GM18907 (cell line): ENCODE results near the gene BTBD18.

Experiments
- ATAC-seq: cut with Tn5 transposase; IDR thresholded peaks from one replicate; pipeline ENCODE4 v1.9.1; 2021; ENCODE audit warnings: mild to moderate bottlenecking, moderate library complexity; ENCODE audit not compliant: unreplicated experiment

The BTBD18 gene

DNA sequence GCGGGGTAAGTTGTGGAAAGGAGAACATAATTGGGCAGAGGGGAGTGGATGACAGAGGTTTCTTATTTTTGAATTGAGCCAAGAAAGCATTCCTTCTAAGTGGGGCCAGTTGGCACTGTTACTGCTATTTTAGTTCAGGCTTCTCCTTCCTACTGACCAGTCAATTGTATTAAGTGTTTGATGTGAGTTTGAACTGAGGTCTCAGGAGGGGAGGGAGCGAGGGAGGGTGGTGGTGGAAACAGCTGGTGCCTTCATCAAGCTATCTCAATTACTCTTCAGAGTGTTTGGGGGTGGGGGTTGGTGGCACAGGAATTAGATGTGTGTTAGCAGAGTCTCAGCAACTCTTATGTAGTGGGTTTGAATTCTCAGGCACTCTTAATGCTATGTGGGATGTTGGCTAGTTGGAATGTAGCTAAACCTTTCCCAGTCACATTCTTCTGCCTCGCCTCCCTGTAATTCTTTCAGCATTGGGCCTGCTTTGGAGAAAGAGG lies 24.5 kb upstream of the BTBD18 start:
- no peak for ATAC-seq

DNA sequence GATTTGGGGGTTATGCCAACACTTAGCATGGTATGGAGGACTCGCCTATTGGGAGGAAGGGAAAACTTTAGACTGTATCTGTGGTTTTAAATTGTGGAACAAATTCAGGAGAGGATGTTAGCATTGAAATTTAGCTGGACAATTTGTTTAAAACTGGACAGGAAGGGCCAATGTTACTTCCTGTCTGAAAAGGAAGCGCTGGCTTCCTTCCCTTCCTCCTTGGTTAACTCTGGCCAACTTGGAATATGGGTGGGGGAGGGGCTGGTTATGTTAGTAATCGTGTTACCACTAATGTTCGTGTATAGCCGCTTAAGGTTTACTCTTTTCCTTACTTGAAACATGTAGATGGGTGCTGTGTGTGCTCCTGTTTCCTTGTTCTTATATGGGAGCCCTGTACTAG lies 23.9 kb upstream of the BTBD18 start:
- ATAC-seq: no peak

DNA sequence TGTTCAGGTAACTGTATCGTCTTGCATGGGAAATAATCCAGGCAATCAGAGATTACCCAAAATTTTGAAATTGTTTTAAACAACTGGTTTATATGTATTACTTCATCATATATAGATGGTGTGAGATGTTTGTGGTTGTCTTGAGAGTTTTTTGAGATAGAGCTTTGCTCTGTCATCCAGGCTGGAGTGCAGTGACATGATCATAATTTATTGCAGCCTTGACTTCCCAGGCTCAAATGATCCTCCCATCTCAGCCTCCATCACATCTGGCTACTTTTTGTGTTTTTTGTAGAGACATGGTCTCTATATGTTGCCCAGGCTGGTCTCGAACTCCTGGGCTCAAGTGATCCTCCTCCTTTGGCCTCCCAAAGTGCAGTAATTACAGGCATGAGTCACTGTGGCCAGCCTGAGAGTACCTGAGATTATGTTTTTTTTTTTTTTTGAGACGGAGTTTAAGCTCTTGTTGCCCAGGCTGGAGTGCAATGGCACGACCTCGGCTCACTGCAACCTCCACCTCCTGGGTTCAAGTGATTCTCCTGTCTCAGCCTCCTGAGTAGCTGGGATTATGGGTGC lies 21.5 kb upstream of the BTBD18 start:
- ATAC-seq: no peak

DNA sequence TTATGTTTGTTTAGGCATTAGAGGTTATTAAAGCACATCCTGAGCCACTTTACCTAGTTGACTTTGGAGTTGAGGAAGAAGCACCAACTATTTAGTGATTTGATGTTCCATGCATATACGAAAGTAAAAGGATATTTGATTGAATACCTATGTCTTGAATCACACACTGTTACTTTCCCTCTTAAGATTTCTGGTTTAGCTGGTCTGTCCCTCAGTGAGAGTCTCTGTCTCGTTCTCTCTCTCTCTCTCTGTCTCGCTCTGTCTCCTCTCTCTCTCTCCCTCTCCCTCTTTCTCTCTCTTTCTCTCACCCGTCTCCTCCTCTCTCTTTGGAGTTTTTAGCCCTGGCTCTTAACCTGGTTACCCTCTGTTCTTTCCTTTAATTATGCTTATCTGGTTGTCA lies 20.9 kb upstream of the BTBD18 start:
- no peak for ATAC-seq

DNA sequence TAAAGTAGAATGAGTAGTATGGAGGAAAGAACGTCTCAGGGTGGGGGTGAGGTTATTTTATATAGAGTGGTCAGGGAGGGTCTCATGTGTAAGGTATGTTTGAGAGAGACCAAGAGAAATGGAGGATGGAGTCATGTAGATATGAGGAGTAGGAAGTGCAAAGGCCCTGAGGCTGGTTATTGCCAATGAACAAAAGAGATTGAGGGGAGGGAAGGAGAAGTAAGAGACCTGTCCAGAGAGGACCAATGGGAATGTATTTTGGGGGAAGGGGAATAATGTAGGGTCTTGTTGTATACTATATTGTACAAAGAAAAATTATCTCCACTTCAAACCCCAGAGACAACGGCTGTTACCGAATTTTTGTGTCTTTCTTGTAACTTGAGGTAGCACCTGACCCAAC lies 19.7 kb upstream of the BTBD18 start:
- ATAC-seq: no peak

DNA sequence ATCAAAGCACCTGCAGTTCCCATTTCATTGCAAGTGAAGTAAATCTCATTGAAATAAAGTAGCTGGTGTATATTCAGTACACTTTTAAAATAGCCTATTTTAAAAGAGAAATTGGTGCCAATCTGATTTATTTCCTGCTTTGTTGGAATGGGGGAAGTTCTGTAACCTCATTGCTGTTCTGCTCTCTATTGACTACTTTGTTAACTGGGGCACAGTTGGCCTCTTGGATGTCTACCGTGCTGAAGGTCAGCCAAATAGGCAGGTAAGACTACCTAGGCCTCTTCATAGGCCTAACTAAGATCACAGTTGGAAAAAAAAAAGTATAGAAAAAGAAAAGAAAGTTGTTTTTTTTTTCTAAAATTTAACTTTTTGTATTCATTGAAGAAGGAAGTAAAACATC lies 19.2 kb upstream of the BTBD18 start:
- ATAC-seq: no peak

DNA sequence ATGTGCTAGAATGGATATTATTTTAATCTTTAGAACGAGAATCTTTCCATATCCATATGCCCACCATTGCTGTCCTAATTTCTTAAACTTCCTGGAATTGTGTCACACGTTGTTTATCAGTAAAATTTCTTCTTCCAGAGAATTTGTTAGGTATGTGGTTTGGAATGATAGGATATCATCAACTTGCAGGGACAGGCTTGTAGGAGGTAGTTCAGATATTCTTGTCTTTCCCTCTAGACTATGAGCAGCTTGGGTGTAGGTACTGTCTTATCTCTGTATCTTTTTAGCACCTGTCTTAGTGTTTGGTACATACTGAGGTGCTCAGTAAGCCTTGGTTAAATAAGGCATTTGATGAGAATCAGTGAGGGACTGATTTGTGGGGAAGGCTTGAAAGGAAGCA lies 13.4 kb upstream of the BTBD18 start:
- no peak for ATAC-seq

DNA sequence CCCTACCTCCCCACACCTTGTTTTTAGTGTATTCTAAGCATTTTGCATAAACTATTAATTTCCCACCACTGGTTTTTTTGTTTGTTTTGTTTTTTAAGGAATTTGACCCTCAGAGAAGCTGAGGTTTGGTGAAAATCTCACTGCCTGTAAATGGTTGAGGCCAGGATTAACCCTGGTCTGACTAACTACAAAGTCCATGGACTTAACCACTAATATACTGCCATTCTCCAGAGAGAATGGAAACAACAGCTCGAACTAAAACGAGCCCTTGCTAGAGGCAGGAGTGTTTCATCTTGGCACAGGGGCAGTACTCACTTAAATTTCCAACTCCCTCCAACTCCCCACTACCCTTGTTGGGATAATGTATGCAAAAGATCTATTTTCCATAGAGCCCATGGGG lies 12.9 kb upstream of the BTBD18 start:
- ATAC-seq: no peak

DNA sequence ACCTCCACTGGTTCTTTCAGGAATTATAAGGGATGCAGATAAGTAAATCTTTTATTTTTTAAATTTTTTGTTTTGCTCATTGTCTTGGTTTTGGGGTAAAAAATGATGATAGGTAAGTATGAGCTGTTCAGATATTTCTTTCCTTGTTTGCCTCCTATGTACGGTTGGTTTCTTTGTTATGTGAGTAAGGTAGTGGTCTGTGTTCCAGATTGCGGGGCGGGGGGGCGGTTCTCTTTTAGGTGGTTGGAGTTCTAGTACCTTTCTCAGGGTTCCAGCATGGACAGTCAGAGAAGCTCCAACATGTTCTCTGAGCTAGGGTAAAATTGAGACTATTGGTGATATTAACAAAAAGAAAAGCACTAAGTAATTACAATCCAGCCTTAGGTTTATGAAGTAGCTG lies 12.4 kb upstream of the BTBD18 start:
- ATAC-seq: no peak

DNA sequence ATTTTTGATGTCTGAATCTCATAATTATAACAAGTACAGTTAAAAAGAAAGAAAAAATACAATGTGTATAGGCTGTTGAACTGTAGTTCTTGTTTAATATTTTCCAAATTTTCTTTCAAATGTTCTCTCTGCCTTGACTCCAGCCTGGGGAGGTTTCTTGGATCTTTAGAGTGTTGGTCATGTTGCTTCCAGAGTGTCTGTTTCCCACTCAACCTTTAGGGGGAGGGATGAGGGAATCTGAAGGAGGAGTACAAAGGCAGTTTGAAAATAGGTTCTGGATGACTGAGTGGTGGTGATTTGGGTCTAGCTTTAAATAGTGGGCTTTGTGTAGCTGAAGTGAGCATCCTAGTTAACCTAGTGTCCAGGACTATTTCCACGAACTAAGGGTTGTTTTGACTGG lies 11.9 kb upstream of the BTBD18 start:
- no peak for ATAC-seq

DNA sequence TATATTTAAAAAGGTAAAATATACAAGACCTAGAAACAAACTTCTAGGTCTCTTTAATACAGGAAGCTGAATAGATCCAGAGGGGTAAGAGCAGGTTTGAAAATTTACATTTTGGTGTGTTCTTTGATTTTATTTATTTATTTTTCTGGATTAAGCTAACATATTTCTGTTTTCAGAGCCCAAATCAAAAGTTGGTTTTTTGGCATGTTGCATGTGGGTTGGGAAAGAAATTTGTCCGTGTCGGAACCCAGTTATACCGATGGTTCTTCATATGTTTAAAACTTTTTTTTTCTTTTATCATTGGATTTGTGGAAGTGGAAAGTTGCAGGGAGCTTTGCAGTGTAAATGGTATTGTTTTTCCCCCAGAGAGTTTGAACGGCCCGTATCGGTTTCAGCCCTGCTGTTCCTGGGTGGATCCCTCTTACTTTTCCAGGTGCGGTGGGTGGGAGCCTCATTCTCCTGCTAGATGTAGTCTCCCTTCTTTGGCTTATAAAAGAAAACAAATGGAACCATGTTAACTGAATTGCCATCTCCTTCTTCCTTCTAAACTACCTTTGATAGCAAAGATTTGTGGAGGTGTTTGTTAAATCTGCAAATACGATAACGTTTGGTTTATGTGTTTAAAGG lies 10.7 kb upstream of the BTBD18 start:
- no peak for ATAC-seq

DNA sequence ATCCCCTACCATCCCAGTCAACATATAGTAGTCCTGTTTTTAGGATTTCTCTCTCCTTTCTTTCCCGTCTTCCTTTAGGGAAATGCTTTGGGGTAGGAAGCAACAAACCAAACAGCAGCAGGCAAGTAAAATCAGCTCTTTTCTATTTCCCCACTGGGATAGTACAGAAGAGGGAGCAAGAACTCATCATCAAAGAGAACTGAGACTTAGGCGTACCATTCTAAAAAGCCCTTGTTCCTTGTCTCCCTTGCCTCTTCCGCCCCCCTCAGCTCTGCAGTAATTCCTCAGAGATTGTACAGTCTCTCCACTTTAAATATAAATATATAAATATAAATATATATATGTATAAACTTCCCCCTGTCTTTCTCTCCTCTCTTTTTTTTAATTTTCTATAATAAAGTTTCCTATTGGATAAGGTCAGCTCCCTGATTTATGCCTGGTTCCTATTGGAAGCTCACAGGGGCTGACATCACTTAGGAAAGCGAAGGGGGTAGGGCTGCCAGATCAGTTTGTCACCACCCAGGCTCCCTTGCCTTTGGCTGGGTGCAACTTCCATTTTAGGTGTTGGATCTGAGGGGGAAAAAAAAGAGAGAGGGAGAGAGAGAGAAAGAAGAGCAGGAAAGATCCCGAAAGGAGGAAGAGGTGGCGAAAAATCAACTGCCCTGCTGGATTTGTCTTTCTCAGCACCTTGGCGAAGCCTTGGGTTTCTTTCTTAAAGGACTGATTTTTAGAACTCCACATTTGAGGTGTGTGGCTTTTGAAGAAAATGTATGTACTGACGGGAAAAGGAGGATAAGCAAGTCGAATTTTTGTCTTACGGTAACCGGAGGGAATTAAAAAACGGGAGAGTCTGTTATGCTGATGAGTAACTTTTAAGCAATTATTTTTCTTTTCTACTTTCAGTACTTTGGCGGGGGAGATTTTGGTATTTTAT lies 9.9 kb upstream of the BTBD18 start, which contains the start of gene CTNND1:
Gene CTNND1, plus strand, starts transcription at position 502 of the 934 bp plus-strand sequence. CDS start 29,677 bp downstream, outside the sequence.
- peak; percentile 94 for ATAC-seq

DNA sequence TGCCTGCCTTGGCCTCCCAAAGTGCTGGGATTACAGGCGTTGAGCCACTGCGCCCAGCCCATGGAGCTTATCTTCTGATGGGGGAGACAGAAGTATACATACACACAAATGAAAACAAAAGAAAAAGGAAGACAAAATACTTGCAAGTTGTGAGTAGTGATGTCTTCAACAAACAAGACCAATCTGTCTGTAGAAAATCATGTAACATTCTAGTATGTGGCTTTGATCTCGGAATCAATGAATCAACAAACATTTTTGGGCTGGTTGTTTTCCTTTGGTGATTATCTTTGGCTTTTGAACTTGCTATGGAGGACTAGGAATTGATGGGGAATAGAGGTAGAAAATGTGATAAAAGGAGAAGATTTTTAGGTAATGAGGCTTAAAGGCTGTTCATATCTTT lies 6.6 kb upstream of the BTBD18 start:
- ATAC-seq: no peak

DNA sequence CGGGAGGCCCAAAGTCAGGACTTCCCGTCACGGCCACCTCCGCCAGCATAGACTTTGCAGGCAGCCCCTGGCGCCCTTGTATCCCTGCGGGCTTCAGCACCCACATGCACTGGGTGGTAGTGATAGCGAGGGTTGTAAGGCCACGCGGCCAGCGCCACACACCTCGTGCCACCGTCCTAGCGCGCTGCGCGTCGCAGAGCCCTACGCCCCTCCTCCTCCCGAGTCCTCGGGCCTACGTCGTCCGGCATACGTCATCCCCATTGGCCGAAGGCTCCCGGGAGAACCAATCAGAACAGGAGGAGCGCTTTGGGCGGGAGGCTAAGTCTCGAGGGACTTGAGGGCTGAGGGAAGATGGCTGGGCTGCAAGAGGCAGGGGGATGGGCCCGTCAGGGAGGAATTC lies 1.3 kb upstream of the BTBD18 start:
- ATAC-seq: no peak

DNA sequence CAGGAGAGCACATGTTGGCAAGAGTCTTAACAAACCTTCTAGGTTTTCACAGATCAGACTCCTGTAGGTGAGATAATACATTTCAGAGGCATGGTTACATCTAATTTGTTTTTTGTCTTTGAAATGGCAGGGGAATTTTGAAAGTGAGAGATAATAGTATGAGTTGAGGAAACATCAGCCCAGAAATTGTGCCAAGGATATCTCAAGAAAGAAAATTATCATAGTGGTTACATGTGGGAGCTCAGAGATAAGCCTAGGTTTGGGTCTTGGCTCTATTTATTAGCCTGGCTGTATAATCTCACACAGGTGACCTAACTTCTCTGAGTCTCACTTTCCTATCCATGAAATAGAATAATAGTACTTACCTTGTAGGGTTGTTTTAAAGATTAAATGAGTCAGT lies 443 bp downstream of the BTBD18 start:
- no peak for ATAC-seq

DNA sequence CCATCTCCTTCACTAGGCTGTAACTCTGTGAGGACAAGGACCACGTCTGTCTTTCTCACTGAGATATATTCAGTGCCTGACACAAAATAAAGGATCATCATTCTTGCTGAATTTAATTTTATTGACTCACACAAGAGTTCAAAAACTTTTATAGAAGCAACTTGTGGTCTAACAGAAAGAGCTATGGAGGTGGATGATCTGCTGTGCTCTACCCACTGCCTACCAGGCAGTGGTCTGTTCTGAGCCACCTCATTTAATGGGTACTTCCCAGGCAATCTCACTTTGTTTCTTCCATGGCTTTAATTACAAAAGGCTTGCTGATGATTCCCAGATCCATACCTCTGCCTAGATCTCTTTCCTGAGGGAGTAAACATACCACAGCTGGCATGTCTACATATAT lies 4.7 kb downstream of the BTBD18 start:
- ATAC-seq: no peak

DNA sequence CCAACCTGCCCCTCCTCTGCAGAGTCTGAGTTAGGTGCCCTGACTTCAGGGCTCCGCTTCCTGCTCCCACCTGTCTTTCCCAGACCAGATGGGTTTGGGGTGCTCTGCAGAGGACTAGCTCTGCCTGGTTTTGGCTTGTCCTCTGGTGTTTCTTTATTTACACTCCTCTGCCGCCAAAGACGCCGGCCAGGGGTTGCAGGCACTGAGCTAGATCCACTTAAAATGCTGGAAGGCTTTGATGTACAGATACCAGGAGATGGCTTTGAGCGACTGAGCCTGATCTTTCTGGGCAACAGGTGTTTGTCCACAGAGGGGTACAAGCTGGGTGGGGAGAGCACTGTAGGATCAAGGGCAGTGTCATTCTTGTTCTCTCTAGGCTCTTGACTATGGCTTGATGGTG lies 6.4 kb downstream of the BTBD18 start:
- no peak for ATAC-seq

DNA sequence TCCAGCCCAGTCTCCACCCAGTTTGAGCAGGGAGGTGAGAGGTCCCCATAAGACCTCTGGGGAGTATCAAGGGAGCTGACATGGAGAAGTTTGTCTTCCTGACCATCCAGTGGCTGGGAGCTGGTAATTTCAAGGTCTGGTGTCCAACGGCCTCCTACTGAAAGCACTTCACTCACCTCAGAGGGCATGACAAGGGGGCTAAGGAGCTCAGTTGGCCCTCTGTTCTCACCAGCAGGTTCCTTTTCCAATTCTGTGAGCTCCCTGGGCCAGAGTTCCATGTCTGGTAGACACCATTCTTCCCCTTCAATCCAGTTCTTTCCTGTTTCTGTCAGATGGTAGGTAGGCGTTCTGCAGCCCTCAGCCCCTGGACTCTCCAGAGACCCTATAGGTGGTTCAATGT lies 7.3 kb downstream of the BTBD18 start:
- ATAC-seq: no peak

DNA sequence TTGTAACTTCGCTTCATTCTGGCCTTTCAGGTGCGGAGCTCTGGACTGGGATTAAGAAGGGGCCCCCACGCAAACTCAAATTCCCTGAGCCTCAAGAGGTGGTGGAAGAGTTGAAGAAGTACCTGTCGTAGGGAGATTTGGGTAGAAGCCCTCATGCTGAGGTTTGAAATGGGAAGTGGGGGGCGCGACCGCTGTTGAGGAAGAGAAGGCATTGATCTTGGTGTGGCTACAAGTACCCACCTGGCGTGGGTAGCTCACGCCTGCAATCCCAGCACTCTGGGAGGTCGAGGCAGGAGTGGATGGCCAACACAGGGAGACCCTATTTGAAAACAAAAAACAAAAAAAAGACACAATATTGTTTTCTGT lies 9.5 kb downstream of the BTBD18 start:
- ATAC-seq: no peak

DNA sequence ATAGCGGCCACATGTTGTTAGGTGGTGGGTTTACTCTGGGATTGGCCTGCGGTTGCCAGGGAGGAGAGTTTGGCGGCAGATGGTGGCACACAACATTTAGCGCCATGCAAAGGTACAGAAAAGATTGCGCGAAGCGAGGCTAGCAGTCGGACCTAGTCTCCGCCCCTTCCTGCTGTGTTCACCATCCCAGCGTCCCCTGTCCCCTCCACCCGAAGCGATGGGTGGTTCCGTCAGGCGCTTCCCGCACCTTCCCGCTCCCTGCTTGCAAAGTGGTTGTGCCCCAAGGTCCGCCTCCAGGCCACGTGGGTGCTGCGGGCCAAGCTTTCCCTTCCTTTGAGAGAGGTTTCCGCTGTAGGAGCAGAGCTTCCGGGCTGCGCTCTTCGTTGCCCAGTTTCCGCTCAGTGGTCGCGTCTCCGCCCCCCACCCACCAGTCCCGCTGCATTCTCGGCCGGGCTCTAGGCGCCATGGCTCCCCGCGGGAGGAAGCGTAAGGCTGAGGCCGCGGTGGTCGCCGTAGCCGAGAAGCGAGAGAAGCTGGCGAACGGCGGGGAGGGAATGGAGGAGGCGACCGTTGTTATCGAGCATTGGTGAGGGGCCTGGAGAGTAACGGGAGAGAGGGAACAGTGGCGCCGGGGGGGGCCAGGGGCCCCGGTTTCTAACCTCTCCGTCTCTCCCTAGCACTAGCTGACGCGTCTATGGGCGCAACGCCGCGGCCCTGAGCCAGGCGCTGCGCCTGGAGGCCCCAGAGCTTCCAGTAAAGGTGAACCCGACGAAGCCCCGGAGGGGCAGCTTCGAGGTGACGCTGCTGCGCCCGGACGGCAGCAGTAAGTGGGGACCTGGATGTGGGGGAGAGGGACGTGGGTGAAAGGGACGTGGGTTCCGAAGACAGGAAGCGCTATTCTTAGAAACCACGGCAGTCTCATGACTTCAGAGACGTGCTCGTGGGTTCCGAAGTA lies 10.2 kb downstream of the BTBD18 start, which contains the start of gene SELENOH:
Gene SELENOH, plus strand, starts transcription at position 360 of the 955 bp plus-strand sequence. Its CDS starts 105 bp downstream, at position 465.
- peak; percentile 93 for ATAC-seq
